Activated T-cell treated with anti-CD3 and anti-CD28 coated beads for 48 hours (primary cell): ENCODE measurements around the gene DOCK2.
"Not testable (repeated sequence)": the region's sequence is repeated elsewhere in the genome, so short reads cannot be mapped to it uniquely, and the experiment has no call there.

Source experiments
- DNase-seq: peaks from one replicate; pipeline ENCODE4 v3.0.0-alpha.2; 2020; ENCODE audit warnings: low read depth

The DOCK2 gene

DNA sequence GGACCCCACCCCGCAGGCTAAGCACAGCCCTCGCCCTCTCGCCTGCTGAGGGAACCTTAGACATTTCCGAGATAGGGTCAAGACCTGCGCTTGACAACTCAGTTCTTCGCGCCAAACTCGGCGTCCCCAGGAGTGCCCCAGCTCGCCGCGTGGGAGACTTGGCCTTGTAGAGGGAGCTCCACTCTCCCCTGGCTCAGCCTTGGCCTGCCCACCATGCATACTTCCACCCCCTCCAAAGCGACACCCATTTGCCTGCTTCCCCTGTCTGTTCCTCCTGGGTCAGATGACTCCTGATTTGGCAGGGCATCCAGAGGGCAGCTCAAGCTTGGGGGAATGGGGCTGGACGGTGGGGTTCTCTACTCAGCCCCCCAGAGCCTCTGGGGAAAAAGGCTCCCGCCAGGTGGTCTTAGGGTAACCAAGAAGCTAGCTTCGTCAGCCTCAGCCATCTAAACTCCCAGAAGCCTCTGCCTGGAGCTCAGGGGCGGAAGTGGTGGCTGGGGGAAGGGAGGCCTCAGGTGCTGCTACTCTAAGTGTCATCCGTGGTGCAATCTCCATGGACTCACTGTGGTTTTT, 560 bp downstream of the DOCK2 start:
- DNase-seq = peak; percentile 67

DNA sequence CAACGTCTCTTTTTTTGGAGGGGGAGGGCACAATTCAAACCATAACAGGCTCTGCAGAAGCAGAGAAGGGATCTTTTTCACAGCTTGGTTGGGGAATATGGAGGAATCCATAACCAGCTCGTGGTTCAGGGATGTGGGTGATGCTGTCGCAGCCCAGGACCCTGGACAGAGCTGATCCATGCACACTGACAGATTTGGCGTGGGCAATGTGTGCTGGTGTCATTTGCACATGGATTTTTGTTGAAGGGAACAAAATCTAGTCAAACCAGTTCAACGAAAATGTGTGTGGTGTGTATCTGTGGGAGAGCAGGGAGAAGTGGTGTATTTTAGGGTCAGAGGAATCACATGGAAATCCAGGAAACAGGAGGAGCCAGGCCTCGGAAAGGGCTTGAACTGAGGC, 4.2 kb downstream of the DOCK2 start:
- DNase-seq = no peak

DNA sequence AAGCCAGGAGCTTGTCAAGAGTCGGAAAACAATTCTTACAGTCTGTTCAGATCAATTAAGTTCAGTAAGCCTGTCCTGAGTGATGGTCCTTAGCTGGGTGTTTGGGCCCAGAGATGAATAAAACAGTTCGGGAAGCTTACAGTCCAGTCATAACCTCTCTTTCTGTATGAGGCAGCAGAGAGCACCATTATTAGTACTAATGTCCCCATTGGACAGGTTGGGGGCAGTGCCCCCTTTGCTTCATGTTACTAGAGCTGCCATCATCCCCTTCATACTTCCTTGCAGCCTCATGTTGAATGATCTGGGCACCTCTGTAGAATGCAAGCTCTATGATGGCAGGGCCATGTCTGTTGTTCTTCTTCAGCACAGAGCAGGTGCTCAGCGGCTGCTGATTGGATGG, 9.8 kb downstream of the DOCK2 start:
- no peak for DNase-seq

DNA sequence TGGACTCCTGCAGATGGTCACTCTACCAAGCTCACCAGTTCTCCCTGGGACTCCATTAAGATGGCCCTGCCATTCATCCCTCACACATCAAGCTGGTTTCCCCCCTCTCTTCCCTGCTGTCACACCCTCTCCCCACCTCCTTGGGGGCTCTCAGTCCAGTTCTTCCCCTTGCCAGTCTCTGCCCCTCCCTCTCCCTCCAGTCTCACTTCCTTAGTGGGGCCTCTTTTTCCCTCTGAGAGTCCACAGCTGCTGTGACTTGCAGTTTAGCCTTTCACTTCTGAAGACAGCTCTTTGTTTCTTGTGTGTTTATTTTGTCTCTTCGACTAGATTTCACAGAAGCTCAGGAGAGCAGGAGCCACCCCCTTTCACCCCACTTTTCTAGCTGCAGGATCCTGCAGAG, 10.5 kb downstream of the DOCK2 start:
- DNase-seq = no peak

DNA sequence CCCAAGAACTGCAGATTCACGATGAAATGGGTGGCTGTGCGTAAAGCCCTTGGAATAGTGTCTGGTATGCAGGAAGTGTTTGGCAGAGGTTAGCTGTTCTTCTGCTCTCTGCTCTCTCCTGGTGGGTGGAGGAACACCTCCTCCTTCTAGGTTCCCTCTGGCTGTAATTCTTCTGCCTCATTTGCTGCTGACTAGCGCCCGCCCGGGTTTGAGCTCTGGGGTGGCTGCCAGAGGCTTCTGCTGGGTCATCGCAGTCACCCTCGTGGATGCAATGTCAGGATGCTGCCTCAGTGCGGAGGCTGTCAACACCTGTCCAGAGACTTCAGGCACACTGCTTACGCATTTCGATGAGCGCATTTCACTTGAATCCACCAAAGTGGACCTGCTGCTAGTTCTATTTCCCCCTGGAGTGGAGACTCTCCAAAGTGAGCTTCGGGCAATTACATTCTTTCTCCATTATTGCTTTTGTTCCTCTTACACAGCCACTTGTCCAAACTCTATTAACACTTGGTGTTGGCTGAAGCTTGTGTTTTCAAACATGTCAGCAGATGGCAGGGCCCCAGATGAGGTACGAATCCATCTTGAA, 11.7 kb downstream of the DOCK2 start:
- no peak for DNase-seq

- DNase-seq = no peak
These were observed 12.4 kb downstream of the DOCK2 start for GRCh38 chr5:169649486-169649885.

- DNase-seq = no peak
These were observed 13.7 kb downstream of the DOCK2 start for GRCh38 chr5:169650701-169651331.

DNA sequence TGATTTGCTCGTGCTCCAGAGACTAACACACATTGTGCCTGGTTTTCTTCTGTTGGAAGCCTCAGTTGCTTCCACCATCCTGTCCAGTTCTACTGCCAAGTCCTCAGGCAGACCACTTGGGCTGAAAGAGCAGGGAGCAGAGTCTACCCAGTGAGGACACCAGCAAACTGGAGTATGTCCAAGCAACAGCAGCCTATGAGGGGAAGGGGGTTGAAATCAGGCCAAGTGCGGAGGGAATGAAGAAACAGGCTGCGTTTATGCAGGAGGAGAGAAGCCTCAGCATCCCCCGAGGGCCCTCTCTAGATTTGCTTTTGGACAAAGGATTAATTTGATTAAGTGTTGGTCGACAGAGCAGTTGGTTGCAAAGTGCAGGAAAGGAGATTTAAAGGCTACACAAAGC, 14.5 kb downstream of the DOCK2 start:
- no peak for DNase-seq

DNA sequence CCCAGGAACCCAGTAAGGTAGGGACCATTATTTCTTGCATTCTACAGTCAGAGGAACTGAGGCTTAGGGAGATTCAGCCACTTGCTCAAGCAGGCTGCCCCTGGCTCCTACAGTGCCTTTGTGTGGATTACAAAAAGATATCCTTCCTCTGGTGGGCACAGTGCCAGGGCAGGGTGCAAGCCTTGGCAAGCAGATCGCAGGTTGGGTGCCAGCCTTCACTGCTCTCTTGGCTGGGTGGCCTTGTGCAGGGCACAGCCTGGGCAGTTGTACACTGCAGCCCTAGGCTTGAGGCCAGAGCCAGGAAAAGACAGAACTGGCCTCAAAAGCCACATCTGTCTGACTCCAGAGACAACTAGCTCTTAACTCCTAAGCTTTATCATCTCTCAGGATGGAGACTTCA, 15.0 kb downstream of the DOCK2 start:
- DNase-seq = no peak

GRCh38 chr5:169653091-169653490, 16.0 kb downstream of the DOCK2 start:
- DNase-seq = no peak

- DNase-seq = no peak
These were observed 18.3 kb downstream of the DOCK2 start for GRCh38 chr5:169655353-169655752.

DNA sequence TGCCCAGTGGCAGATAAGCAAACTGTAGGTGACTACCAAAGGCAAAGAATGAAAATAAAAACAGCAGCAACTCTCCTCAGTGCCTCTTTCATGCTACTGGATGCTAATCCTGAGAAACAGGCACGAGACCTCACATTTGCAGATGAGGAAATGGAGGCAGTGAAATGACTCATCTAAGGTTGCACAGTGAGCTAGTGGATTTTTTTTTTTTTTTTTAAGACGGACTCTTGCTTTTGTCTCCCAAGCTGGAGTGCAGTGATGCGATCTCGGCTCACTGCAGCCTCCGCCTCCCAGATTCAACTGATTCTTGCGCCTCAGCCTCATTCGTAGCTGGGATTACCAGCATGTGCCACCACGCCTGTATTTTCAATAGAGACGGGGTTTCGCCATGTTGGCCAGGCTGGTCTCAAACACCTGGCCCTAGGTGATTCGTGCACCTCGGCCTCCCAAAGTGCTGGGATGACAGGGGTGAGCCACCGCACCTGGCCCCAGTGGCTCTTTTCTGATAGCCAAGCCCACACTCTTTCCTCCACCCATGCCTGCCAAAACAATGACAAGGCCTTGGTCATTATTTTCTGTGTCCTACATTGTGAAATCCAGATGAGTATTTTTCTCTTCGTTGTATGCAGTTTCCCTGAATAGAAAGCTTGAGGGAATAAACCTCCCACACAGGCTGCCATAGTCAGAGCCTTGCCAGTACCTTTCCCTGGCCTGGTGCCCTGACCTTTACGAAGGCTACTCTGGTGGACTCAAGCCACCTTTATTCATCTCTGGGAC, 19.2 kb downstream of the DOCK2 start:
- DNase-seq = no peak

DNA sequence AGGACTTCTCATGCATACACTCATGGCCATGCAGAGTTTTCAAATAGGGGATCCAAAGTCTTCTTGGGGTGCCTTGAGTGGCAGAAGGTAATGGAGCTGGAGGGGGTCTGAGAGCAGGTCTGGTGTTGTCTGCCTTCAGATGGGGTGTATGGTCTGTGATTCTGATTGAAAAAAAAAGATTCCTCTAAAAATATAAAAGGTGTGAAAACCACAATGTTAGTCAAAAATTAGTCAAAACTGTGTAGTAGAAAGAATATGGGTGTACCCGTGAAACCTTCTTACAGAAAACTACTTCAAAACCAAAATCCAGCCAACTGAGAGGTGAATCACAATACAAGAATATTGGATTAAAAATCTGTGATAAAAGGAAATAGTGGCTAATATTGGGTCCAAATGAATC, 20.1 kb downstream of the DOCK2 start:
- DNase-seq = no peak

- DNase-seq = not testable (repeated sequence)
These were observed 25.4 kb downstream of the DOCK2 start for GRCh38 chr5:169662451-169662850.

- no peak for DNase-seq
These were observed 26.5 kb downstream of the DOCK2 start for GRCh38 chr5:169663537-169663936.

DNA sequence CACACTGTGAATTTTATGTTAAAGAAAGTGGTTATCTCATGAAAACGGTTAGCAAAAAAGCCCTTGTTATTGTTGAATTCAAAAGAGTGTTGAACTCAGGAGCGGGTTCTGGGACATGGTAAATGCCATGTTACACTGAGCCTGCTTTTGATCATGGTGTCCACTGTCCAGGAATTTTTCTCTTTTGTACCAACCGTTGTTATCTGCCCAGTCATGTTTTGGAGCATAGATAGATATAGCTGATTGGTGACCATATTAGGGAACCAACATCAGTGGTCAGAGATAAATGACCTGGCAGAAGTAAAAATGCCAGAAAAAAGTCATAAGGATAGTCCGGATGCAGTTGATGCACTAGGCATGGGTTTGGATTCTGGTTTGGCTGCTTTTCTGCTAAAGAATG, 29.3 kb downstream of the DOCK2 start:
- no peak for DNase-seq

DNA sequence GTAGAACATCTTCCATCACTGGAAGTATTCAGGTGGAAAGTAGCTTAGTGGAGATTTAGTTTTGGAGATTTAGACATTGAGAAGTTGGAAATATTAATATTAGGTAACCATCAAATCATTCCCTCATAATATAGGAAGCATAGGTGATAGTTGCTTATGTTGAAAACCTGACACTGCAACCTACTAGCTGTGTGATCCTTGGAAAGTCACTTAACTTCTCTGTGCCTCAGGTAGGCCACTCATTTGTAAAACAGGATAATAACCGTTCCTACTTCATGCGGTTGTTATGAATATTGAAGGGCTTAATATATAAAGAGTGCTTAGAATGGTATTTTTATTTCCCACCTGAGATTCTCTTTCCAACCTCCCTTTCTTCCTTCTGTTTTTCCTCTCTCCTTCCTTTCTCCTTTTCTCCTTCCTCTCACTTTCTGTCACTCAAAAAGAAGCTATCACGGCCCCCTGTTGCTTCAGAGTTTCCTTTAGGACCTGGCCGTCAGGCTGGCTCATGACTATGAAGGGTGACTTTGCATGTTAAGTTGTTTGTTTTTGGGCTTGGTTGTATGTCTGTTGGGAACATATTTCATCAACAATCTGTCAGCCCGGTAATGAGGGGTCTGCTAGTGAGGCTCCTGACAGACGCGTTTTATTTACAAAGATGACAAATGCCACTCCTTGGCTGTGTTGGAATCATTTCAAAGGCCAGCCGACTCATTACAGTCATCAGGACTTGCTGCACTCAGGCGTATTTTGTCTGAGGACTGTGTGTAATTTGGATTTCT, 31.0 kb downstream of the DOCK2 start:
- no peak for DNase-seq

GRCh38 chr5:169668732-169669131, 31.7 kb downstream of the DOCK2 start:
- no peak for DNase-seq

GRCh38 chr5:169670769-169671525, 33.9 kb downstream of the DOCK2 start:
- no peak for DNase-seq

DNA sequence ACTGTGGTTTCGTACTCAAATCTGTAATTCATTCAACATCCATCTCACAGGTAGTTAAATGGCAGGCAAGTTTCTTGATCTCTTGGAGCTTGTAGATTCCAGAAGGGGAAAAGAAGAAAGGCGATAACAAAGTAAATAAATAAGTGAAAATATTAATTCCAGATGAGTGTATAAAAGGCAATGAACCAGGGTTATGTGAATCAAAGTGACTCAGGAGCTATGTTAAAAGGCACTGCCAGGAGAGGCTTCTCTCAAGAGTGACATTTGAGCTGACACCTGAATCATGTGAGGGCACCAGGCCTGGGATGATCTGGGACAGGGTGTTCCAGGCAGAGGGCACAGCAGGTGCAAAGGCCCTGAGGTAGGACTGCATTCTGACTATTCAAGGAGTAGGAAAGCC, 45.0 kb downstream of the DOCK2 start:
- no peak for DNase-seq

DNA sequence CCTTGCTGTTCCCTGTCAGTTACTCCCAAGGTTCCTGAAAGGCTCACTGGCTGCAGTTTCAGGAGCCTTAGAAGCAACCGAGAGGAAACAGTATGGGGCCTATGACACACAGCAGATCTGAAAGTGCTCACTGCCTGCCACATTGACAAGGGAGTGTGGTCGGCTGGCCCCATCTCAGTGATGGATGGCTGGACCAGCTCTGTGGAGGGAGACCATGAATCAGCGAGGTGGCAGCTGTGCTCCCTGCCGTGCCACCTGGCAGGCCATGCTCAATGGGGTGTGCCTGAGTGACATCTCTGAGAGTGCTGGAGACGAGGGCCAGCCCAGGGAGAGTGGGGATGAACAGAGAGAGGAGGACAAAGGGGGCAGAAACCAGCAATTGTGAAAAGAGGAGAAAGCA, 49.1 kb downstream of the DOCK2 start:
- DNase-seq = no peak

GRCh38 chr5:169688106-169688505, 51.0 kb downstream of the DOCK2 start:
- DNase-seq = no peak
